GM12892 (cell line): Measurements from ENCODE around the gene HDAC10.

ENCODE experiments used
- POLR2A ChIP-seq: IDR thresholded peaks from 2 replicates; pipeline ENCODE4 v1.6.1; 2011; ENCODE audit warnings: low read depth, low read length, control low read depth
- POLR2AphosphoS5 ChIP-seq: IDR thresholded peaks from 2 replicates; pipeline ENCODE4 v1.6.1; 2011; ENCODE audit warnings: low read depth, low read length, control low read depth

- TF ChIP-seq POLR2A (no peak), POLR2AphosphoS5 (no peak)
Observed at GRCh38 chr22:50242406-50242949, 8.6 kb downstream of the HDAC10 start.
